ENCODE data around the gene LRP1B. TPM values are rescaled to one million over a fixed set of nuclear protein-coding genes. Genes with fewer than 3 reads are reported as not detected.

The LRP1B gene
- 0.17 and 0.26 TPM in 2 replicates for total RNA-seq (2014; rRNA removed; shearing (Covaris generic))

- Histone ChIP-seq H3K27me3 (ENCODE audit: control insufficient read depth, insufficient read depth, low read length) (peaks cover 26% of the 10 kb centered on the region), H3K36me3 (replicated peaks; ENCODE audit: control insufficient read depth, insufficient read depth, low read length) (no peaks in the 10 kb centered on the region), H3K4me3 (ENCODE audit: insufficient read depth, low read depth, low read length) (peak within 1 kb of the TSS; percentile 64)
- peak; percentile 19 for DNase-seq
Observed at GRCh38 chr2:142131010-142131669, at the start of gene LRP1B. Gene LRP1B (minus strand): TSS chr2:142131016. CDS start chr2:142130729, 287 bp downstream.

- H3K36me3 ChIP-seq (replicated peaks; ENCODE audit: control insufficient read depth, insufficient read depth, low read length), result no peaks in the 10 kb centered on the region
Observed at GRCh38 chr2:142179686-142180085, 48.9 kb upstream of the LRP1B start.

GRCh38 chr2:142178604-142179003, 47.8 kb upstream of the LRP1B start:
- no peak for DNase-seq
- no peaks in the 10 kb centered on the region for H3K27me3 ChIP-seq (ENCODE audit: control insufficient read depth, insufficient read depth, low read length)
- no peaks in the 10 kb centered on the region for H3K36me3 ChIP-seq (replicated peaks; ENCODE audit: control insufficient read depth, insufficient read depth, low read length)
- no peak overlapping the region for H3K4me3 ChIP-seq (ENCODE audit: insufficient read depth, low read depth, low read length)

More at GRCh38 chr2:142179686-142180085, 48.9 kb upstream of the LRP1B start:
- Histone ChIP-seq H3K27me3 (ENCODE audit: control insufficient read depth, insufficient read depth, low read length) (no peaks in the 10 kb centered on the region), H3K4me3 (ENCODE audit: insufficient read depth, low read depth, low read length) (no peak overlapping the region)
- no peak for DNase-seq

GRCh38 chr2:142176941-142177340, 46.1 kb upstream of the LRP1B start:
- H3K36me3 ChIP-seq (replicated peaks; ENCODE audit: control insufficient read depth, insufficient read depth, low read length), result no peaks in the 10 kb centered on the region
- no peaks in the 10 kb centered on the region for H3K27me3 ChIP-seq (ENCODE audit: control insufficient read depth, insufficient read depth, low read length)
- H3K4me3 ChIP-seq (ENCODE audit: insufficient read depth, low read depth, low read length), result no peak overlapping the region
- DNase-seq, result no peak

GRCh38 chr2:142175813-142176338, 45.1 kb upstream of the LRP1B start:
- Histone ChIP-seq H3K27me3 (ENCODE audit: control insufficient read depth, insufficient read depth, low read length) (no peaks in the 10 kb centered on the region), H3K36me3 (replicated peaks; ENCODE audit: control insufficient read depth, insufficient read depth, low read length) (no peaks in the 10 kb centered on the region), H3K4me3 (ENCODE audit: insufficient read depth, low read depth, low read length) (no peak overlapping the region)
- DNase-seq, result no peak

GRCh38 chr2:142174176-142174575, 43.4 kb upstream of the LRP1B start:
- DNase-seq, result no peak
- Histone ChIP-seq H3K4me3 (ENCODE audit: insufficient read depth, low read depth, low read length) (no peak overlapping the region), H3K27me3 (ENCODE audit: control insufficient read depth, insufficient read depth, low read length) (no peaks in the 10 kb centered on the region), H3K36me3 (replicated peaks; ENCODE audit: control insufficient read depth, insufficient read depth, low read length) (no peaks in the 10 kb centered on the region)

GRCh38 chr2:142170847-142171246, 40.0 kb upstream of the LRP1B start:
- no peaks in the 10 kb centered on the region for H3K27me3 ChIP-seq (ENCODE audit: control insufficient read depth, insufficient read depth, low read length)
- DNase-seq, result no peak
- no peaks in the 10 kb centered on the region for H3K36me3 ChIP-seq (replicated peaks; ENCODE audit: control insufficient read depth, insufficient read depth, low read length)
- no peak overlapping the region for H3K4me3 ChIP-seq (ENCODE audit: insufficient read depth, low read depth, low read length)

GRCh38 chr2:142165790-142166189, 35.0 kb upstream of the LRP1B start:
- no peaks in the 10 kb centered on the region for H3K36me3 ChIP-seq (replicated peaks; ENCODE audit: control insufficient read depth, insufficient read depth, low read length)
- H3K4me3 ChIP-seq (ENCODE audit: insufficient read depth, low read depth, low read length), result no peak overlapping the region
- no peaks in the 10 kb centered on the region for H3K27me3 ChIP-seq (ENCODE audit: control insufficient read depth, insufficient read depth, low read length)
- DNase-seq, result peak; percentile 47

- no peaks in the 10 kb centered on the region for H3K36me3 ChIP-seq (replicated peaks; ENCODE audit: control insufficient read depth, insufficient read depth, low read length)
- H3K27me3 ChIP-seq (ENCODE audit: control insufficient read depth, insufficient read depth, low read length), result no peaks in the 10 kb centered on the region
- DNase-seq, result no peak
Observed at GRCh38 chr2:142153601-142154000, 22.8 kb upstream of the LRP1B start.

GRCh38 chr2:142150453-142150852, 19.6 kb upstream of the LRP1B start:
- Histone ChIP-seq H3K27me3 (ENCODE audit: control insufficient read depth, insufficient read depth, low read length) (no peaks in the 10 kb centered on the region), H3K36me3 (replicated peaks; ENCODE audit: control insufficient read depth, insufficient read depth, low read length) (no peaks in the 10 kb centered on the region), H3K4me3 (ENCODE audit: insufficient read depth, low read depth, low read length) (no peak overlapping the region)
- no peak for DNase-seq

More at GRCh38 chr2:142153601-142154000, 22.8 kb upstream of the LRP1B start:
- H3K4me3 ChIP-seq (ENCODE audit: insufficient read depth, low read depth, low read length), result no peak overlapping the region

- DNase-seq, result no peak
- no peak overlapping the region for H3K4me3 ChIP-seq (ENCODE audit: insufficient read depth, low read depth, low read length)
- H3K27me3 ChIP-seq (ENCODE audit: control insufficient read depth, insufficient read depth, low read length), result no peaks in the 10 kb centered on the region
- no peaks in the 10 kb centered on the region for H3K36me3 ChIP-seq (replicated peaks; ENCODE audit: control insufficient read depth, insufficient read depth, low read length)
Observed at GRCh38 chr2:142144547-142144946, 13.7 kb upstream of the LRP1B start.

GRCh38 chr2:142142595-142142994, 11.8 kb upstream of the LRP1B start:
- DNase-seq, result no peak
- Histone ChIP-seq H3K36me3 (replicated peaks; ENCODE audit: control insufficient read depth, insufficient read depth, low read length) (no peaks in the 10 kb centered on the region), H3K27me3 (ENCODE audit: control insufficient read depth, insufficient read depth, low read length) (no peaks in the 10 kb centered on the region), H3K4me3 (ENCODE audit: insufficient read depth, low read depth, low read length) (no peak overlapping the region)

GRCh38 chr2:142140434-142140845, 9.6 kb upstream of the LRP1B start:
- Histone ChIP-seq H3K4me3 (ENCODE audit: insufficient read depth, low read depth, low read length) (no peak overlapping the region), H3K27me3 (ENCODE audit: control insufficient read depth, insufficient read depth, low read length) (no peaks in the 10 kb centered on the region), H3K36me3 (replicated peaks; ENCODE audit: control insufficient read depth, insufficient read depth, low read length) (no peaks in the 10 kb centered on the region)
- no peak for DNase-seq

GRCh38 chr2:142139384-142139783, 8.6 kb upstream of the LRP1B start:
- H3K4me3 ChIP-seq (ENCODE audit: insufficient read depth, low read depth, low read length), result no peak overlapping the region

GRCh38 chr2:142136571-142136970, 5.8 kb upstream of the LRP1B start:
- Histone ChIP-seq H3K36me3 (replicated peaks; ENCODE audit: control insufficient read depth, insufficient read depth, low read length) (no peaks in the 10 kb centered on the region), H3K27me3 (ENCODE audit: control insufficient read depth, insufficient read depth, low read length) (0 out of 2 replicates have a peak, but pooled peaks cover under 1% of the 10 kb centered on the region), H3K4me3 (ENCODE audit: insufficient read depth, low read depth, low read length) (no peak overlapping the region)
- DNase-seq, result no peak

More at GRCh38 chr2:142139384-142139783, 8.6 kb upstream of the LRP1B start:
- Histone ChIP-seq H3K36me3 (replicated peaks; ENCODE audit: control insufficient read depth, insufficient read depth, low read length) (no peaks in the 10 kb centered on the region), H3K27me3 (ENCODE audit: control insufficient read depth, insufficient read depth, low read length) (no peaks in the 10 kb centered on the region)
- no peak for DNase-seq

All from H7 (cell line).